Measurements from ENCODE around the gene GATA5.
"Not testable (repeated sequence)": the region's sequence is repeated elsewhere in the genome, so short reads cannot be mapped to it uniquely, and the experiment has no call there.

The GATA5 gene

GRCh38 chr20:62430311-62430853, 45.4 kb downstream of the GATA5 start:
- DNase-seq (ENCODE audit: low read depth), result no peak

GRCh38 chr20:62429455-62430310, 46.1 kb downstream of the GATA5 start:
- no peak for DNase-seq (ENCODE audit: low read depth)

DNA sequence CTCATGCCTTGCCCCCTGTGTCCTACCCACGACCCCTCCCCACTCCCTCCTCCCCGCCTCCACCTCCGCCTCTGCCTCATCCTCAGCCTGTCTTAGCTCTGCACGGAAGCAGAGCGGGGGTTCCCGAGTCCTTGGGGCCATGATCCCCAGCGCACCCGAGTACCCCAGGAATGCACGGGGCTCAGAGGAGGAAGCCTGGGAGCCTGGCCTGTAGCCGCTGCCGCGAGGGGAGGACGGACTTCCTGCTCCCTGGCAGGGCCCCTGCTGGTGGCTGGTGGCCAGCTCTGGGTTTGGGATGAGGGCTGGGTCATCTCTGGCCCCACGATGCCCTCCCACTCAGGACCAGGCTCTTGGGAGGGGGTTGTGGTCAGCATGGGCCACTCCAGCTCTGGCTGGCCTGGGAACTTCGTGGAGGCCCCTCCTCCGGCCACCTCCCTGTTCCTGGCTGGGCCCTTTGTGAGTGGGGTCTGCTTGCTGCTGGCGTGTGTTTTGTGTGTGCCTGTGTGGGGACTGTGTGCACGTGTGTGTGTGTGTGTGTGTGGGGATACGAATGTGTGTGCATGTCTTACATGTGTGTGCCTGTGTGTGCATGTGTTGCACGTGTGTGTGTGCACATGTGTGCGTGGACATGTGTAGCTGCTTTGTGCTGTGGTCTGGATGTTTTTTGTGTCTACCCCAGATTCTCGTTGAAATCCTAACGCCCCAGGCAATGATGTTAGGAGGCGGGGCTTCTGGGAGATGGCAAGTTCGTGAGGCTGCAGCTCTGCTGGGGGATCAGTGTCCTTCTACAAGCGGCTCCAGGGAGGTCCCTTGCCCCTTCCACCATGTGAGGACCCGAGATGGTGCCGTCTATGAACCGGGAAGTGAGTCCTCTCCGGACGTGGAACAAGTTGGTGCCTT, 47.1 kb downstream of the GATA5 start:
- no peak for DNase-seq (ENCODE audit: low read depth)

- DNase-seq (ENCODE audit: low read depth), result no peak
Observed at GRCh38 chr20:62428002-62428372, 47.8 kb downstream of the GATA5 start.

DNA sequence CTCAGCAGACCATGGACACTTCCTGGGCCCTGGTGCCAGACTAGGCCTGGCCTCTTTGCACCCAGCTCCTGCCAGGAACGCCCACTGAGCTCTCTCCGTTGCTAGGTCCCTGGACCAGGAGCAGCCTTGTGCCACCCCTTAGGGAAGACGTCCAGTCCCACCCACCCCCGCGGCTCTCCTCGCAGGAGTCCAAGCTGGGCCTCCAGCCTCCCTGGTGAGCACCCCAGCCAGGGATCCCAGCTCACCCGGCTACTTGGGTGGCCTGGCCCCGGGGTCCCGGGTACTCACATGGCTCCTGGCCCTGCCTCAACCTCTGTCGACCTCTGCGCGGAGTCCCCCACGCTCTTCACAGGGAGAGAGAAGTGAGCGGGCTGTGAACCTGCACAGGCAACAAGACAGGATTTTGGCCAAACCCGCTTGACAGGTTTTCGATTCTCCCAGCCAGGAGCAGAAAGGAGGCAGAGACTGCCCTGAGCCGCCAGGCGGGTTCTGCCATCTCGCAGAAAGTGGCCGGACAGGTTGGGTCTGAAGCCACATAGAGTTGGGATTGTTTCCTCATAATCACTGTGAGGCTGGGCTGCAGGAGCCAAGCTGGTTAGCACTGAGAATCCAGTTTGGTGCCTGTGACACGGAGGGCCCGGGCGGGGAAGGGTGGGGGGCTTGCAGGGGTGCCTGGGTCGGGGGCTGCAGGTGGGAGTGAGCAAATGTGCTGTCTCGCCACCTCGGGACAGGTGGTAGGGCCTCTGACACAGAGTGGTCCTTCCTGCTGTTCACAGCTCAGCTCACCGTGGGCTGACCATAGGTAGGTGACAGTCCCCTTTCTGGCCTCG, 48.4 kb downstream of the GATA5 start, which contains the start of gene RBBP8NL:
RBBP8NL (minus strand) TSS at position 368 of the 830 bp plus-strand sequence. CDS start 7,892 bp downstream, outside the sequence.
- no peak for DNase-seq (ENCODE audit: low read depth)

DNA sequence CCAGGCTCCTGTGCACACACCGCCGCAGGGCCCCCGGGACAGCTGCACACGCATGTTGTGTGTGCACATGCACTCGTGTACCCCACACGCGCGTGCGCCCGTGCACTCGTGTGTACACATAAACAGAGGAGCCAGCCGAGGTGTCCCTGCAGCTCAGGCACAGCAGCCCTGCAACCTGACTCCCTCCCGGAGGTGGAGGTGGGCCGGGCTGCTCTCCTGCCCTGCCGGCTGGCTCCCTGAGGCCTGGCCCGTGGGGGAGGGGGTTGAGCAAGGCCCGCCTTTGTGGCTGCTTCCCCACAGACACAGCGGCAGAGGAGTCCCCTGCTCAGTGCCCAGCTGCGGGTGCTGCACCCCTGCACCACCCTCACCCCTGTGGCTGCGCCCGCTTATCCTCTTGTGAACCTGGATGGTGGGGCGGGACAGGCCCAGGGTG, 49.1 kb downstream of the GATA5 start:
- no peak for DNase-seq (ENCODE audit: low read depth)

- DNase-seq (ENCODE audit: low read depth), result not testable (repeated sequence)
Observed at GRCh38 chr20:62426059-62426348, 49.8 kb downstream of the GATA5 start.

DNA sequence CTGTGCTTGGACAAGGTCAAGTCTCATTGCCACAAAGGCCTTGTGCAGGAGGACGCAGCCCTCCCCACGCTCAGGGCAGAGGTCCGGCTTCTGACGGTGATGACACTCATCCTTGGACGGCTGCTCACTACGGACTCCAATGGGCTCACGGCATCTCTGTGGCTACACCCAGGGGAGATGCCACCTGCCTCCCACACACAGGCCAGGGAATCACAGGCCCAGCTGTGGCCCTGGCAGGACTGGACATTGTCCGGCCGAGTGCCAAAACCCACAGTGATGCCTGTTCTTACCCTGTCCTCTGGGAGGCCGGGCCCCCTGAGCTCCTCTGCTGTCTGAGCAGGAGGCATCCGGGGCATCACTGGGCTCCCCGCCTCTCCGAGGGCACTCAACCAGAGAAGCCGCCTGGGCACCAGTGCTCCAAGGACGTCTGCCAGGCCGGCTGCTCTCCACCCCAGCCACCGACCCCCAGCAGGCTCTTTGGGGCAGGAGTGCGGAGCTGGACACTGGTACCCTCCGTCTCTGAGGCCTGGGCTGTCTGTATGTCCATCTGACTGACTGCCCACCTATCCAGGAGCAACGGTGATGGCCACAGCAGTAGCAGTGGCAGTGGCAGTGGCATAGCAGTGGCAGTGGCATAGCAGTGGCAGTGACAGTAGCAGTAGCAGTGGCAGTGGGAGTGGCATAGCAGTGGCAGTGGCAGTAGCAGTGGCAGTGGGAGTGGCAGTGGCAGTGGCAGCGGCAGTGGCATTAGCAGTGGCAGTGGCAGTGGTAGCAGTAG, 50.3 kb downstream of the GATA5 start:
- no peak for DNase-seq (ENCODE audit: low read depth)

DNA sequence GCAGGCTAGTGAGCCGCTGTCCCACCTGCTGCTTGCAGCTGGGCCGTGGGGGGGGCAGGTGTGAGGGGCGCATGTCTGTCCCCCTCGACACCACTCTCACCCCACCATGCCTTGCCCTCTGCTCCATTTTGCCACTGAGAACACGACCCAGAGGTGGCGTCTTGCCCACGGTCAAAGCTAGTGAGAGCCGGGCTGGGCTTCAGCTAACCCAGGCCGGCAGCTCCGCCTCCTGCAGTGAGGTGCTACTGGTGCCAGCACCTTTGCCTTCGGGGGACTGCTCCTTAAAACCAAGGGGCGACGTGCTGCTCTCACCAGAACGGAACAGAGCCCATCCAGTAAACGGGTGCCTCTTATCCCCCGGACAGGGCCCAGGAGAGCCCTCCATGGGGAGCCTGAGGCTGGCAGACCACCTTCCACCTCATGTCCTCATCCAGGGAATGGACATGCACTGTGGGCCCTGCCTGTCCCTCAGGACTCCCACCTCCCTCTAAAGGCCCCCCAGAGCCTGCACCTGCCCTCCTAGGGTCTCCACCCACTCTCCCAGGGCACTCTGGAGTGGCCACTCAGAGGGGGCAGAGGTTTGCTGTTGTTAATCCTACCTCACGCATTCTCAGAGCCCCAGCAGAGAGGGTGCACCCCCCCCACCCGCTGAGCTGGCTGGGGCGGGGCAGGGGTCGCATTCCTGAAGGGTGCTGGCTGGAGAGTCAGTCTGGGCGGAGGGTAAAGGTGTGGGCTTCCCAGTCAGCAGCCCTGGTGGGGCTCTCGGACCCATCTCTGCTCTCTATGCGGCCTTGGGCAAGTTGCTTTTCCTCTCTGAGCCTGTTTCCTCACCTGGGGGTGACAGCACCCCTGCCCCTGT, 51.3 kb downstream of the GATA5 start:
- DNase-seq (ENCODE audit: low read depth), result no peak

DNA sequence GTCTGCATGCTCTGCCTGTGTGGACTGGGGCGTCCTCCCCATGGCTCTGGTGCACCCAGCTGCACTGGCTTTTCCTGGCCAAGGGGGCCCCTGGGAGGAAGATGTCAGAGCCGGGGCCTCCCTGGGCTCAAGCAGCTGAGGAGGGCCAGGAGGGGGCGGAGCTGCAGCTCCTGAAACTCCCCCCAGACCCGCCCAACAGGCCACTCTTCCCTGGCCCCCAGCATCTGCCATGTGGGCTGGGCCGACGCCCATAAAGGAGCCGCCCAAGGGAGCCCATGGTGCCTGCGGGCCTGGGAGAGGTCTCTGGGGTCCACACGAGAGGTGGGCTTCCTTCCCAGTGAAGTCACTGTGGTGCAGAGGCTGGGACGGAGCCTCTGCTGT, 52.5 kb downstream of the GATA5 start:
- DNase-seq (ENCODE audit: low read depth), result no peak

GRCh38 chr20:62422636-62423325, 53.0 kb downstream of the GATA5 start:
- DNase-seq (ENCODE audit: low read depth), result no peak

GRCh38 chr20:62421716-62421990, 54.1 kb downstream of the GATA5 start:
- DNase-seq (ENCODE audit: low read depth), result no peak

- DNase-seq (ENCODE audit: low read depth), result no peak
Observed at GRCh38 chr20:62420846-62421715, 54.7 kb downstream of the GATA5 start.

DNA sequence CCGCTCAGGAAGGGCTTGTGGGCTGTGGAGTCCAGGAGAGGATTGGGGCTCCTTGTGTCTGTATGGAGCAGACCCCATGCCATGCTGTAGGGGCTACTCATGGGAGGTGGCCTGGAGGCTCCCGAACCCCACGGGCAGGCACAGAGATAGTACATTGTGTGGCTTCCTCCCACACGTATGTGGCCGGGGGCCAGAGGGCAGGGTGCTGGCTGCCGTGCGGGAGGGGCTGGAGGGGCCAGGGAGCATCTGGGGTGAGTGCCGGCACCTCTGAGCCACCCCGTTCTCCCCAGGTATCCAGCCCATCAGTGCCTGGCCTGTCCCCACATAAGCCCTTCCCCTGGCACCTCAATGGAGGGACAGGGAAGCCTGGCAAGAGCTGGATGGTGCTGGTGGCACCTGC, 56.0 kb downstream of the GATA5 start:
- DNase-seq (ENCODE audit: low read depth), result no peak

DNA sequence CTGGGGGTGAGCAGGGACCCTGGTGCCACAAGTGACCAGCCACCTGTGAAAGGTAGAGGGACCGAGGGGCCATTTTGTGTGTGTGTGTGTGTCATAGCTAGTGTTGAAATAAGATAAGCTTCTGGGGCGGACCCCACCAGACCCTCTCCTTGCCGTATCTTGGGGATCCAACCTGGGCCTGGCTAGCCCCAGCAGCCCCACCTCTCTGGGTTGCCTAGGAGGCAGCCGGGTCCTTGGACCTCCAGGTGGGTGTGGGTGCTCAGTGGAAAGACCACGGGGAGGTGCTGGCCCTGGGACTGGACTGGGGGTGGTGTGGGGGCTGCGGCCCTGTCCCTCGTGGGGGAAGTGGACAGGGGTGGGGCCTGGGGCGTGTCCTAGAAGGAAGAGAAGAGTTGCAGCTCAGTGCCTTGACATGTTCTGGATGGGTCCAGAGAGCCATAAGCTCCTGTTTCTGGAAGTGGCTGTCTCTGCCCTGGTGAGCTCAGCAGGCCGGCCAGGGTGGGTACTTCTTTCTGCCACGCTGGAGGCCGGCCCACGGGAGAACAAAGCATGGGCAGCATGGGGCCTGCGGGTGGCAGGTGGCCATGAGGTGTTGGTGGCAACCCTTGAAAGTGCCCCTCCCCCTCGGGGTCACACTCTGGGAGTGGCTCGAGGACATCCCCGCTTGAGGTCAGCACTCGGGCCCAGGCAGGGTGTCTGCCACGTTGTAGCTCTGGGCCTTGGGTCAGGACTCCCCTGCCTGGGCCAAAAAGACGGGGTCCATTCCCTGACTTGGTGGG, 56.9 kb downstream of the GATA5 start:
- DNase-seq (ENCODE audit: low read depth), result no peak

- DNase-seq (ENCODE audit: low read depth), result no peak
Observed at GRCh38 chr20:62417981-62418708, 57.6 kb downstream of the GATA5 start.
